ENCODE results near the gene PSMA6.

GRCh38 chr14:35317820-35318219 lies 25.6 kb downstream of the PSMA6 start:
- TF ChIP-seq EZH2phosphoT487 (IDR thresholded peaks at IDR 0.05; ENCODE audit: insufficient read depth, low read depth) = no peak
- no peak for TF ChIP-seq EZH2 (IDR thresholded peaks at IDR 0.05; ENCODE audit: insufficient read depth, poor library complexity, severe bottlenecking)

Measured in GM23248 (cell line).